Measurements from ENCODE around the gene MUC20. TPM values are rescaled to one million over a fixed set of nuclear protein-coding genes. Genes with fewer than 3 reads are reported as not detected.
A peak's percentile ranks its signal among the peaks of the same experiment; 100 is the strongest.
"Not testable (repeated sequence)": the region's sequence is repeated elsewhere in the genome, so short reads cannot be mapped to it uniquely, and the experiment has no call there.

The MUC20 gene
- total and polyA plus RNA-seq, 9 donors = 1.5 to 25.5 (median 11.0) TPM

GRCh38 chr3:195708626-195709481, 11.9 kb upstream of the MUC20 start:
- Histone ChIP-seq H3K36me3 (no peaks in the 10 kb centered on the region), H3K27me3 (no peaks in the 10 kb centered on the region), H3K27ac (no peak overlapping the region), H3K4me3 (no peak overlapping the region), H3K9me3 (no peaks in the 10 kb centered on the region), H3K4me1 (ENCODE audit: insufficient read depth) (no peaks in the 10 kb centered on the region)
- no peak for DNase-seq
- 84 to 91% (median 91%) methylated on average over 6 of the region's 6 CpGs for WGBS, 3 donors
- intact Hi-C loops (cut with DNase I) = no loop called here
- TF ChIP-seq CTCF (IDR thresholded peaks at IDR 0.05) = no peak
- TF ChIP-seq EP300 (IDR thresholded peaks at IDR 0.05) = no peak
- TF ChIP-seq POLR2A (IDR thresholded peaks at IDR 0.05) = no peak

GRCh38 chr3:195709676-195710085, 11.1 kb upstream of the MUC20 start:
- no peaks in the 10 kb centered on the region for H3K4me1 ChIP-seq (ENCODE audit: insufficient read depth)
- no peaks in the 10 kb centered on the region for H3K36me3 ChIP-seq
- WGBS, 3 donors = 96 to 97% (median 97%) methylated on average over 6 of the region's 6 CpGs

GRCh38 chr3:195710126-195710905, 10.5 kb upstream of the MUC20 start:
- WGBS, 3 donors = 62 to 86% (median 64%) methylated on average over 6 of the region's 6 CpGs
- H3K27me3 ChIP-seq; H3K36me3 ChIP-seq; H3K9me3 ChIP-seq; H3K4me1 ChIP-seq (ENCODE audit: insufficient read depth); H3K4me3 ChIP-seq; intact Hi-C loops (cut with DNase I); H3K27ac ChIP-seq: not testable (repeated sequence)
- peak in 1 of 5 donors; percentile 10 for DNase-seq

More at GRCh38 chr3:195709676-195710085, 11.1 kb upstream of the MUC20 start:
- no peak for TF ChIP-seq CTCF (IDR thresholded peaks at IDR 0.05)
- H3K9me3 ChIP-seq = no peaks in the 10 kb centered on the region
- no peak overlapping the region for H3K27ac ChIP-seq
- no peaks in the 10 kb centered on the region for H3K27me3 ChIP-seq
- no peak for DNase-seq
- H3K4me3 ChIP-seq = no peak overlapping the region
- intact Hi-C loops (cut with DNase I) = no loop called here

- H3K4me3 ChIP-seq; H3K36me3 ChIP-seq; H3K27ac ChIP-seq; H3K4me1 ChIP-seq (ENCODE audit: insufficient read depth); H3K27me3 ChIP-seq; intact Hi-C loops (cut with DNase I); DNase-seq; H3K9me3 ChIP-seq: not testable (repeated sequence)
- 47 to 95% (median 78%) methylated on average over 2 of the region's 2 CpGs for WGBS, 3 donors
Measured at GRCh38 chr3:195711091-195711812, 9.5 kb upstream of the MUC20 start.

GRCh38 chr3:195711813-195712534, 8.8 kb upstream of the MUC20 start:
- Histone ChIP-seq H3K36me3 (no peaks in the 10 kb centered on the region), H3K27ac (no peak overlapping the region), H3K27me3 (no peaks in the 10 kb centered on the region), H3K4me3 (no peak overlapping the region), H3K9me3 (no peaks in the 10 kb centered on the region), H3K4me1 (ENCODE audit: insufficient read depth) (no peaks in the 10 kb centered on the region)
- TF ChIP-seq CTCF (IDR thresholded peaks at IDR 0.05) = no peak
- no peak for TF ChIP-seq POLR2A (IDR thresholded peaks at IDR 0.05)
- TF ChIP-seq EP300 (IDR thresholded peaks at IDR 0.05) = no peak
- intact Hi-C loops (cut with DNase I) = no loop called here
- DNase-seq = no peak
- WGBS, 3 donors = 83 to 93% (median 85%) methylated on average over 12 of the region's 12 CpGs

GRCh38 chr3:195712535-195712910, 8.3 kb upstream of the MUC20 start:
- H3K9me3 ChIP-seq; intact Hi-C loops (cut with DNase I); DNase-seq; H3K27me3 ChIP-seq; H3K4me3 ChIP-seq; H3K27ac ChIP-seq; H3K36me3 ChIP-seq; H3K4me1 ChIP-seq (ENCODE audit: insufficient read depth): not testable (repeated sequence)
- 71 to 80% (median 72%) methylated on average over 8 of the region's 8 CpGs for WGBS, 3 donors

GRCh38 chr3:195713150-195713549, 7.6 kb upstream of the MUC20 start:
- DNase-seq; H3K4me3 ChIP-seq; H3K4me1 ChIP-seq (ENCODE audit: insufficient read depth); intact Hi-C loops (cut with DNase I); H3K36me3 ChIP-seq; H3K27me3 ChIP-seq; H3K9me3 ChIP-seq; H3K27ac ChIP-seq: not testable (repeated sequence)
- WGBS, 3 donors = 30 to 51% methylated on average over 6 to 8 of the region's 9 CpGs; no CpG with 5 or more reads in 1 of the 3 donors

All from ovary (tissue), 9 donors.